Neuronal stem cell (in vitro differentiated cells): ENCODE data around the gene PPP1R8.
A peak's percentile ranks its signal among the peaks of the same experiment; 100 is the strongest.
"Not testable (repeated sequence)": the region's sequence is repeated elsewhere in the genome, so short reads cannot be mapped to it uniquely, and the experiment has no call there.

ENCODE experiments used
- DNase-seq: peaks from one replicate; pipeline ENCODE4 v3.0.0-alpha.2; 2013; ENCODE audit warnings: low spot score
- H2AFZ ChIP-seq: one replicate; pipeline ENCODE4 v1.6.1; 2013; ENCODE audit warnings: mild to moderate bottlenecking, low read length, inconsistent platforms
- H2AK5ac ChIP-seq: 2 replicates; pipeline ENCODE4 v1.6.1; 2013; ENCODE audit warnings: low read depth, mild to moderate bottlenecking, inconsistent platforms, low read length, moderate library complexity, mixed read lengths
- H2BK120ac ChIP-seq: 2 replicates; pipeline ENCODE4 v1.6.1; 2013; ENCODE audit warnings: low read depth, mild to moderate bottlenecking, inconsistent platforms, low read length, moderate library complexity, mixed read lengths
- H2BK12ac ChIP-seq: one replicate; pipeline ENCODE4 v1.6.1; 2013; ENCODE audit warnings: low read length, inconsistent platforms
- H2BK15ac ChIP-seq: 2 replicates; pipeline ENCODE4 v1.6.1; 2013; ENCODE audit warnings: mild to moderate bottlenecking, low read length, inconsistent platforms, mixed read lengths
- H2BK5ac ChIP-seq: one replicate; pipeline ENCODE4 v1.6.1; 2013; ENCODE audit warnings: inconsistent platforms, mild to moderate bottlenecking, low read length, moderate library complexity
- H3K14ac ChIP-seq: one replicate; pipeline ENCODE4 v1.6.1; 2013; ENCODE audit warnings: low read length, inconsistent platforms
- H3K18ac ChIP-seq: 2 replicates; pipeline ENCODE4 v1.6.1; 2013; ENCODE audit warnings: low read length, inconsistent platforms
- H3K23ac ChIP-seq: 2 replicates; pipeline ENCODE4 v1.6.1; 2013; ENCODE audit warnings: low read depth, mild to moderate bottlenecking, mixed read lengths, low read length, inconsistent platforms; ENCODE audit not compliant: poor library complexity
- H3K27ac ChIP-seq: replicated peaks from 3 replicates; pipeline ENCODE4 v1.5.1; 2013; ENCODE audit warnings: low read length, inconsistent platforms
- H3K27me3 ChIP-seq, 3 experiments: 2 replicates each; pipeline ENCODE4 v1.6.1; 2013; ENCODE audit warnings: low read length in 3 of 3, mild to moderate bottlenecking in 2 of 3, inconsistent platforms in 1 of 3, low read depth in 1 of 3, mixed read lengths in 1 of 3, moderate library complexity in 1 of 3; ENCODE audit not compliant: control insufficient read depth in 3 of 3, insufficient read depth in 3 of 3
- H3K36me3 ChIP-seq, 2 donors: replicated peaks in 1 of 2; 2 replicates each; pipeline ENCODE4 v1.6.1; 2013; ENCODE audit warnings: low read length in 2 of 2; ENCODE audit not compliant: control insufficient read depth in 2 of 2, insufficient read depth in 2 of 2
- H3K4ac ChIP-seq: 2 replicates; pipeline ENCODE4 v1.6.1; 2013; ENCODE audit warnings: inconsistent platforms, mild to moderate bottlenecking, low read length, moderate library complexity
- H3K4me1 ChIP-seq, 2 donors: 1 replicate in 1 of 2; 2 replicates in 1 of 2; pipeline ENCODE4 v1.6.1; 2013; ENCODE audit warnings: low read length in 2 of 2, low read depth in 1 of 2; ENCODE audit not compliant: control insufficient read depth in 2 of 2, insufficient read depth in 1 of 2
- H3K4me2 ChIP-seq: one replicate; pipeline ENCODE4 v1.6.1; 2013; ENCODE audit warnings: mild to moderate bottlenecking, low read length, inconsistent platforms; ENCODE audit not compliant: insufficient read depth, poor library complexity, severe bottlenecking
- H3K4me3 ChIP-seq, 2 donors: 2 replicates each; pipeline ENCODE4 v1.5.1; 2013; ENCODE audit warnings: low read length in 2 of 2, mild to moderate bottlenecking in 2 of 2, inconsistent platforms in 1 of 2, moderate library complexity in 1 of 2
- H3K79me1 ChIP-seq: one replicate; pipeline ENCODE4 v1.6.1; 2013; ENCODE audit warnings: low read depth, mild to moderate bottlenecking, inconsistent platforms, low read length, moderate library complexity
- H3K9ac ChIP-seq: one replicate; pipeline ENCODE4 v1.6.1; 2013; ENCODE audit warnings: mild to moderate bottlenecking, low read depth, low read length, inconsistent platforms; ENCODE audit not compliant: poor library complexity
- H3K9me3 ChIP-seq, 2 donors: replicated peaks in 1 of 2; 2 replicates each; pipeline versions ENCODE3 to v1.6.1; 2013; ENCODE audit warnings: low read length in 2 of 2, mild to moderate bottlenecking in 2 of 2, inconsistent platforms in 1 of 2, low read depth in 1 of 2, mixed read lengths in 1 of 2, moderate library complexity in 1 of 2; ENCODE audit not compliant: control insufficient read depth in 2 of 2, insufficient read depth in 1 of 2
- H4K8ac ChIP-seq: one replicate; pipeline ENCODE4 v1.6.1; 2013; ENCODE audit warnings: low read depth, mild to moderate bottlenecking, inconsistent platforms, low read length, moderate library complexity
- H4K91ac ChIP-seq: one replicate; pipeline ENCODE4 v1.6.1; 2013; ENCODE audit warnings: low read length, low read depth, mild to moderate bottlenecking, inconsistent platforms; ENCODE audit not compliant: poor library complexity
- WGBS, 2 donors: extraction: QIAGEN DNeasy Blood & Tissue Kit; methylation state at CpG; one replicate each; pipeline ENCODE4 v1.1.7; 2013; ENCODE audit warnings: missing lambda C conversion rate in 2 of 2, mixed read lengths in 1 of 2; ENCODE audit not compliant: insufficient read length in 2 of 2, insufficient replicate concordance in 1 of 2; ENCODE audit errors: extremely low coverage in 2 of 2; 5-methylcytosine and 5-hydroxymethylcytosine counted together

The PPP1R8 gene

GRCh38 chr1:27849951-27850350 lies 19.4 kb downstream of the PPP1R8 start:
- Histone ChIP-seq H3K79me1 (no peaks in the 10 kb centered on the region), H3K14ac (no peak overlapping the region), H3K23ac (no peak overlapping the region), H3K9me3 (peaks cover 8 to 18% of the 10 kb centered on the region in 2 donors), H4K8ac (no peak overlapping the region), H3K9ac (no peak overlapping the region), H2BK5ac (no peak overlapping the region), H2AK5ac (no peak overlapping the region), H3K4ac (no peak overlapping the region), H2BK15ac (no peak overlapping the region), H3K18ac (no peak overlapping the region), H3K27me3 (no peaks in the 10 kb centered on the region), H3K36me3 (peaks cover 31 to 66% of the 10 kb centered on the region in 2 donors), H2AFZ (no peak overlapping the region), H2BK120ac (no peak overlapping the region), H3K4me3 (peak overlapping the region in 1 of 2 donors; percentile 47), H3K4me1 (no peaks in the 10 kb centered on the region), H3K4me2 (no peak overlapping the region), H2BK12ac (no peak overlapping the region), H3K27ac (no peak overlapping the region), H4K91ac (no peak overlapping the region)
- DNase-seq, result no peak
- no CpG with 5 or more reads among the region's 7 CpGs for WGBS, 2 donors

- no CpG with 5 or more reads among the region's 6 CpGs for WGBS, 2 donors
- H2BK15ac ChIP-seq, result no peak overlapping the region
- H4K91ac ChIP-seq, result no peak overlapping the region
- H2BK12ac ChIP-seq, result no peak overlapping the region
- no peak overlapping the region for H3K14ac ChIP-seq
- H2BK120ac ChIP-seq, result no peak overlapping the region
- H3K18ac ChIP-seq, result no peak overlapping the region
- no peak overlapping the region for H3K4me2 ChIP-seq
- peaks cover 14 to 18% of the 10 kb centered on the region in 2 donors for H3K36me3 ChIP-seq
- no peak overlapping the region for H3K9ac ChIP-seq
- DNase-seq, result no peak
- H3K27ac ChIP-seq, result no peak overlapping the region
- no peak overlapping the region for H2AFZ ChIP-seq
- no peak overlapping the region for H3K23ac ChIP-seq
- H3K4ac ChIP-seq, result no peak overlapping the region
- H3K27me3 ChIP-seq, result no peaks in the 10 kb centered on the region
- peaks cover 2 to 5% of the 10 kb centered on the region in 2 donors for H3K4me1 ChIP-seq
- H3K4me3 ChIP-seq, result no peak overlapping the region
- no peak overlapping the region for H2AK5ac ChIP-seq
- peaks cover 7 to 17% of the 10 kb centered on the region in 2 donors for H3K9me3 ChIP-seq
- no peaks in the 10 kb centered on the region for H3K79me1 ChIP-seq
- no peak overlapping the region for H4K8ac ChIP-seq
- no peak overlapping the region for H2BK5ac ChIP-seq
Measured at GRCh38 chr1:27855085-27855484, 24.5 kb downstream of the PPP1R8 start.

DNA sequence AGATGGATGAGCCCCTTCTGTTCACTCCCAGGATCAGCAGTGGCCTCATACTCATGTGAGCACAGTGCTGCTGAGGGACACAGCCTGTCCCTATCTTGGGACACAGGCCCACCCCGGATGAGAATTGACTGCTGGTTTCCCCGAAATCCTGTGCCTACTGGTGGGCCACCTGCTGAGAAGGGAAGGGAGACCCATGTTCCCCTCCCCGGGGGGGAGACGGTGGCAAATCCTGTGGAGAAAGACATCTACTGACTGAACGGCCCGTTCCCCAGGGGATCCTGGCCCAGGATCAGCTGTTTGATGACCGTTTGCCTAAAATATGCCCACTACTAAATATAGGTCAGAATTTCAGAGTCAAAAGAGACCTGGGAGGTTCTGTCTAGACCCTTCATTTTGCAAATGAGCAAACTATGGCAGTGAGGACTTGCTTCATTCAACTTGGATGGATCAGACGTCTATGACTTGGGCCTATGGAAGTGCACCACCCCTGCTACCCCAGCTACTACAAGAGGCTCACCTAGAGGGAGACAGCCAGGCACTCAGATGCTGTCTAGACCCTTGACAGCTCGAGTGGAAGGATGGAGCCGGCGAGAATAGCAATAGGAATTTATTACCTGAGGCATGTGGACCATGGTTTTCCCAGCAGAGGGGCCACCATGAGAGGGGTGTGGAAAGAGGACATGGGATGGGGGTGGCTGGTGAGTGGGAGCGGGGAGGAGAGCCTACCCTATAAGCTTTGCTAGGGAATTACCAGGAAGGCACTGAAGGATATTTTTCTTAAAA lies 26.2 kb downstream of the PPP1R8 start:
- Histone ChIP-seq H3K4me2 (no peak overlapping the region), H2BK120ac (no peak overlapping the region), H3K9me3 (peaks cover 1 to 2% of the 10 kb centered on the region in 2 donors), H3K27me3 (no peaks in the 10 kb centered on the region), H2BK5ac (no peak overlapping the region), H3K27ac (no peak overlapping the region), H3K36me3 (peaks cover 2% of the 10 kb centered on the region in 2 donors), H3K79me1 (no peaks in the 10 kb centered on the region), H3K23ac (no peak overlapping the region), H2AK5ac (no peak overlapping the region), H4K8ac (no peak overlapping the region), H3K14ac (no peak overlapping the region), H3K4me1 (peaks cover 2 to 5% of the 10 kb centered on the region in 2 donors), H2AFZ (no peak overlapping the region), H2BK15ac (no peak overlapping the region), H3K4me3 (no peak overlapping the region), H3K4ac (no peak overlapping the region), H2BK12ac (no peak overlapping the region), H3K9ac (no peak overlapping the region), H3K18ac (no peak overlapping the region), H4K91ac (no peak overlapping the region)
- no peak for DNase-seq
- WGBS, 2 donors, result no CpG with 5 or more reads among the region's 12 CpGs

DNA sequence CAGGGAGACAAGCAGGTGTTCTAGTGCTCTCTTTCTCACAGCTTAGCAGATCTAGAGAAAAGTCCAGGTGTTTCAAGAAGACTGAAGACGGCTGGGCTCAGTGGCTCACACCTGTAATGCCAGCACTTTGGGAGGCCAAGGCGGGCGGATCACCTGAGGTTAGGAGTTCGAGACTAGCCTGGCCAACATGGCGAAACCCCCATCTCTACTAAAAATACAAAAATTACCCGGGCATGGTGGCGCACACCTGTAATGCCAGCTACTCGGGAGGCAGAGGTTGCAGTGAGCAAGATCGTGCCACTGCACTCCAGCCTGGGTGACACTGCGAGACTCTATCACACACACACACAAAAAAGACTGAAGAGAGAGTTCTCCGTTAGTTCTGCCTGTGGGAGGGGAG lies 27.0 kb downstream of the PPP1R8 start:
- not testable (repeated sequence) for H4K91ac ChIP-seq, H3K79me1 ChIP-seq, H3K27me3 ChIP-seq, H3K36me3 ChIP-seq, H2BK15ac ChIP-seq, H3K9ac ChIP-seq, H2AK5ac ChIP-seq, H3K14ac ChIP-seq, H4K8ac ChIP-seq, H3K4me1 ChIP-seq, H3K23ac ChIP-seq, H3K4me3 ChIP-seq, H3K9me3 ChIP-seq, H2AFZ ChIP-seq, H3K27ac ChIP-seq, H2BK12ac ChIP-seq, H3K4ac ChIP-seq, H3K18ac ChIP-seq, H3K4me2 ChIP-seq, H2BK120ac ChIP-seq, DNase-seq, H2BK5ac ChIP-seq
- WGBS, 2 donors, result no CpG with 5 or more reads among the region's 11 CpGs
